Peyer's patch (tissue), 4 donors: ENCODE results near the gene ASCC2.

ENCODE experiments used
- POLR2A ChIP-seq, 2 donors: fragments of 450-650 bp; IDR thresholded peaks; one replicate each; pipeline ENCODE4 v1.5.1; 2017; ENCODE audit warnings: antibody characterized with exemption in 2 of 2, mild to moderate bottlenecking in 2 of 2, moderate library complexity in 2 of 2
- TF ChIP-seq, protein P1 (sequence below), 6 experiments: fragments of 450-650 bp in 4 of 6; fragments of 200-600 bp in 2 of 6; sonication (generic) in 1 of 6; IDR thresholded peaks; one replicate each; pipeline ENCODE4 v1.5.1; 2017 to 2019; ENCODE audit warnings: antibody characterized with exemption in 6 of 6, mild to moderate bottlenecking in 3 of 6, moderate library complexity in 1 of 6

DNA sequence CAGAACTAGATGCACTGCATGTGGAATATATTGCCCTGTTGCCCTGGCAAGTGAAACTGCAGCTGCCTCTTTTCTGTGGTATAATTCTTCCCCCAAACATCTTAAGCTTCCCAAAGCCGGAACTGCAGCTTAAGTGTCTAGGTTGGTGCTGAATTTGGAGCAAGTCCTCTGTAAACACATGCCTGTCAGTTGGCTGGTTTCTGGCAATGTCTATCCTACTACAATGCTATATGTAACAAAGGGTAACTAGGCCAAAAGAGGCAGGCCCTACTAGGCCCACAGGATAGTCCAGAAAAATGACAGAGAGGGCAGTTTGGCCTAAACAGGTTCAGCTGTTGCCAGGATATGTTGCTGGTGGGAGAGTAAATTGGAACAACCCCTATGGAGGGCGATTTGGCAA is 27.9 kb downstream of the ASCC2 start:
- TF ChIP-seq, protein P1, sequence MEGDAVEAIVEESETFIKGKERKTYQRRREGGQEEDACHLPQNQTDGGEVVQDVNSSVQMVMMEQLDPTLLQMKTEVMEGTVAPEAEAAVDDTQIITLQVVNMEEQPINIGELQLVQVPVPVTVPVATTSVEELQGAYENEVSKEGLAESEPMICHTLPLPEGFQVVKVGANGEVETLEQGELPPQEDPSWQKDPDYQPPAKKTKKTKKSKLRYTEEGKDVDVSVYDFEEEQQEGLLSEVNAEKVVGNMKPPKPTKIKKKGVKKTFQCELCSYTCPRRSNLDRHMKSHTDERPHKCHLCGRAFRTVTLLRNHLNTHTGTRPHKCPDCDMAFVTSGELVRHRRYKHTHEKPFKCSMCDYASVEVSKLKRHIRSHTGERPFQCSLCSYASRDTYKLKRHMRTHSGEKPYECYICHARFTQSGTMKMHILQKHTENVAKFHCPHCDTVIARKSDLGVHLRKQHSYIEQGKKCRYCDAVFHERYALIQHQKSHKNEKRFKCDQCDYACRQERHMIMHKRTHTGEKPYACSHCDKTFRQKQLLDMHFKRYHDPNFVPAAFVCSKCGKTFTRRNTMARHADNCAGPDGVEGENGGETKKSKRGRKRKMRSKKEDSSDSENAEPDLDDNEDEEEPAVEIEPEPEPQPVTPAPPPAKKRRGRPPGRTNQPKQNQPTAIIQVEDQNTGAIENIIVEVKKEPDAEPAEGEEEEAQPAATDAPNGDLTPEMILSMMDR (IDR thresholded peaks at IDR 0.05), result no peak
- no peak for TF ChIP-seq POLR2A (IDR thresholded peaks at IDR 0.05)
